ENCODE measurements around the gene ZNF222. TPM values are rescaled to one million over a fixed set of nuclear protein-coding genes. Genes with fewer than 3 reads are reported as not detected.

Gene ZNF222
- total RNA-seq, 4 donors from 2014 or later = 1.1 to 6.7 (median 3.1) TPM

DNA sequence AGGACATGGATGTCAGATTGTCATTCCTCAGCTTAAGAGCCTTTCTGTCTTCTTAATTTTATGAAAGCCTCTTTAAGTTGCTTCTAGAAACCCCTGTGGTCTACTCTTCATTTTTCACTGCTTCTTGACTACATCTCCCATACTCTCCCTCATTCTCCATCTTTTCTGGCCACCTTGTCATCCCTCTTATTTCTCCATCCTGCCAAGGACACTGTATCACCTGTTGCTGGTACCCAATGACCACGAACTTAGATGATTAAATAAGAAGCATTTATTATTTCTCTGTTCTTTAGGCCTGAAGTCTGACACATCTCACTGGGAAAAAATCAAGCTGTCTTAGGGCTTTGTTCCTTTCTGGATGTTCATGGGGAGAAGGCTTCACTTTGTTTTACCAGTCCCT, 35.9 kb downstream of the ZNF222 start:
- TF ChIP-seq, protein P1, sequence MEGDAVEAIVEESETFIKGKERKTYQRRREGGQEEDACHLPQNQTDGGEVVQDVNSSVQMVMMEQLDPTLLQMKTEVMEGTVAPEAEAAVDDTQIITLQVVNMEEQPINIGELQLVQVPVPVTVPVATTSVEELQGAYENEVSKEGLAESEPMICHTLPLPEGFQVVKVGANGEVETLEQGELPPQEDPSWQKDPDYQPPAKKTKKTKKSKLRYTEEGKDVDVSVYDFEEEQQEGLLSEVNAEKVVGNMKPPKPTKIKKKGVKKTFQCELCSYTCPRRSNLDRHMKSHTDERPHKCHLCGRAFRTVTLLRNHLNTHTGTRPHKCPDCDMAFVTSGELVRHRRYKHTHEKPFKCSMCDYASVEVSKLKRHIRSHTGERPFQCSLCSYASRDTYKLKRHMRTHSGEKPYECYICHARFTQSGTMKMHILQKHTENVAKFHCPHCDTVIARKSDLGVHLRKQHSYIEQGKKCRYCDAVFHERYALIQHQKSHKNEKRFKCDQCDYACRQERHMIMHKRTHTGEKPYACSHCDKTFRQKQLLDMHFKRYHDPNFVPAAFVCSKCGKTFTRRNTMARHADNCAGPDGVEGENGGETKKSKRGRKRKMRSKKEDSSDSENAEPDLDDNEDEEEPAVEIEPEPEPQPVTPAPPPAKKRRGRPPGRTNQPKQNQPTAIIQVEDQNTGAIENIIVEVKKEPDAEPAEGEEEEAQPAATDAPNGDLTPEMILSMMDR (IDR thresholded peaks at IDR 0.05) = no peak
- TF ChIP-seq POLR2A (IDR thresholded peaks at IDR 0.05) = no peak

DNA sequence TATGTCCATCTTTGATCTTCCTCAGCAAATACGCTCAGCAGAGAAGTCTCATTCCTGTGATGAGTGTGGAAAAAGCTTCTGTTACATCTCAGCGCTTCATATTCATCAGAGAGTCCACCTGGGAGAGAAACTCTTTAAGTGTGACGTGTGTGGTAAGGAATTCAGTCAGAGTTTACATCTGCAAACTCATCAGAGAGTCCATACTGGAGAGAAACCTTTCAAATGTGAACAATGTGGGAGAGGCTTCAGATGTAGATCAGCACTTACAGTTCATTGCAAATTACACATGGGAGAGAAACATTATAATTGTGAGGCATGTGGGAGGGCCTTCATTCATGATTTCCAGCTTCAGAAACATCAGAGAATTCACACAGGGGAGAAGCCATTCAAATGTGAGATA, 41.1 kb downstream of the ZNF222 start:
- peaks cover 14 to 76% (median 57%) of the 10 kb centered on the region in 3 donors for H3K9me3 ChIP-seq
- H3K36me3 ChIP-seq = peaks cover under 1 to 68% (median 14%) of the 10 kb centered on the region in 3 donors
- WGBS, 2 donors = 50 to 65% methylated on average over 3 of the region's 3 CpGs
- peaks cover 0 to 2% (median 1%) of the 10 kb centered on the region in 3 donors for H3K4me1 ChIP-seq
- peak overlapping the region in 1 of 4 donors; percentile 0 for H3K4me3 ChIP-seq
- intact Hi-C loops (cut with DNase I) = no loop called here
- no peak overlapping the region for H3K27ac ChIP-seq
- H3K27me3 ChIP-seq = no peaks in the 10 kb centered on the region
- DNase-seq = no peak
- TF ChIP-seq, protein P1 (IDR thresholded peaks at IDR 0.05) = no peak
- no peak for TF ChIP-seq POLR2A (IDR thresholded peaks at IDR 0.05)

More for the DNA sequence above, 35.9 kb downstream of the ZNF222 start:
- Histone ChIP-seq H3K27ac (no peak overlapping the region), H3K9me3 (peaks cover 0 to 81% (median 31%) of the 10 kb centered on the region in 3 donors), H3K4me3 (no peak overlapping the region), H3K27me3 (no peaks in the 10 kb centered on the region), H3K36me3 (peaks cover 14 to 100% (median 19%) of the 10 kb centered on the region in 3 donors), H3K4me1 (no peaks in the 10 kb centered on the region)
- intact Hi-C loops (cut with DNase I) = no loop called here
- WGBS, 2 donors = 86 to 89% methylated on average over 1 of the region's 1 CpG
- no peak for DNase-seq

DNA sequence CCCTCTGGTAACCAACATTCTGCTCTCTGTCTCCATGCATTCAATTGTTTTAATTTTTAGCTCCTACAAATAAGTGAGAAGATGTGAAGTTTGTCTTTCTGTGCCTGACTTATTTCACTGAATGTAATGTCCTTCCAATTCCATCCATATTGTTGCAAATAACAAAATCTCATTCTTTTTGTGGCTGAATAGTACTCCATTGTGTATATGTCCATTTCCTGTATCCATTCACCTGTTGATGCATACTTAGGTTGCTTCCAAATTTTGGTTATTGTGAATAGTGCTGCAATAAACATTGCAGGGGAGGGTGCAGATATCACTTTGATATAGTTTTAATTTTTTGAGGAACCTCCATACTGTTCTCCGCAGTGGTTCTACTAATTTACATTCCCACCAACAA, 44.2 kb downstream of the ZNF222 start:
- peaks cover 8 to 25% (median 9%) of the 10 kb centered on the region in 3 donors for H3K4me1 ChIP-seq
- WGBS, 2 donors = 92 to 100% methylated on average over 1 of the region's 1 CpG
- peaks cover 14 to 54% (median 42%) of the 10 kb centered on the region in 3 donors for H3K9me3 ChIP-seq
- intact Hi-C loops (cut with DNase I) = no loop called here
- peaks cover 0 to 37% (median 5%) of the 10 kb centered on the region in 3 donors for H3K36me3 ChIP-seq
- TF ChIP-seq POLR2A (IDR thresholded peaks at IDR 0.05) = no peak
- TF ChIP-seq, protein P1 (IDR thresholded peaks at IDR 0.05) = no peak
- H3K4me3 ChIP-seq = no peak overlapping the region
- DNase-seq = no peak
- no peaks in the 10 kb centered on the region for H3K27me3 ChIP-seq
- H3K27ac ChIP-seq = no peak overlapping the region

DNA sequence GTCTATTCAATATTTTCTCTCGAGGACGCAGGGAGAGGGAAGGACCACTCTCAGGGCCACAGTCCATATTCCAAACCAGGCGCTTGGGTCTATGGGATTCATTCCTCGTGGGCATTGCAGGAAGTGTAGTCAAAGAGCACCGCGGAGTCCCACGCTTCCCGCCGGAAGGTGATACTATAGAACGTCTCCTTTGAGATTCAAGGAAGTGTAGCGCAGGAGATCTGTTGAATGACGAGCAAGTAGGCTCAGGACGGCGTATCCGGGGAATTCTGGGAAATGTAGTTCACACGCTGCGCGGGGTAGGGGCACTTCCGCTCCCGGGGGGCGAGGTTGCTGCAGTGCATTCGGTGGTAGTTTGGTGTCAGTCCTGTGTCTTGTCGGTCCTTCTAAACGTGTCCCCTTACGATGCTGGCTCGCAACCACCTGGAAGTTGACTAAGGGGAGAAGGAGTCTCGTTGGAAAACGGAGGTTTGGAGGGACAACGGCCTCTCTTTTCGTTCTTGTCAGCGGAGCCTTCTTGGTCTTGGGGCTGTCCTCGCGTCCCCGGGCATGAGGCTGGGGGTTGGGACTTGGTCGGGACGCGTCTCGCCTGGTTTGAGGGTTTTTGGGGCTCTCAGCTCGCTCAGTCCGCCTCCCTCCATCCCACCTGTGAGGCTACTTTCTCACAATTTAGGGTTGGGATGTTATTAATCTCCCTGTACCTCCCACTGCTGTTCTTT, 46.8 kb downstream of the ZNF222 start, which contains the start of gene ZNF284:
Gene ZNF284 (plus strand): TSS at position 336 of the 719 bp plus-strand sequence. CDS start 4,231 bp downstream, outside the sequence.
- WGBS, 2 donors = 0 to 9% methylated on average over 22 to 33 of the region's 40 CpGs
- Histone ChIP-seq H3K4me1 (peaks cover 8 to 25% (median 9%) of the 10 kb centered on the region in 3 donors), H3K4me3 (peak within 1 kb of the TSS; percentile 40 to 85 (median 68)), H3K27ac (peak within 1 kb of the TSS; percentile 46 to 65 (median 61)), H3K9me3 (peaks cover 5 to 32% (median 27%) of the 10 kb centered on the region in 3 donors), H3K27me3 (no peaks in the 10 kb centered on the region), H3K36me3 (peaks cover 0 to 22% (median 0%) of the 10 kb centered on the region in 3 donors)
- no peak for TF ChIP-seq POLR2A (IDR thresholded peaks at IDR 0.05)
- TF ChIP-seq, protein P1 (IDR thresholded peaks at IDR 0.05) = no peak
- DNase-seq = peak; percentile 29
- intact Hi-C loops (cut with DNase I) = no loop called here
